ENCODE data around the gene ROCK1. TPM values are rescaled to one million over a fixed set of nuclear protein-coding genes. Genes with fewer than 3 reads are reported as not detected.

ROCK1 gene
- polyA plus RNA-seq, 1 of the 3 experiments (the other 2 are of a cell fraction) = 4.9 TPM

DNA sequence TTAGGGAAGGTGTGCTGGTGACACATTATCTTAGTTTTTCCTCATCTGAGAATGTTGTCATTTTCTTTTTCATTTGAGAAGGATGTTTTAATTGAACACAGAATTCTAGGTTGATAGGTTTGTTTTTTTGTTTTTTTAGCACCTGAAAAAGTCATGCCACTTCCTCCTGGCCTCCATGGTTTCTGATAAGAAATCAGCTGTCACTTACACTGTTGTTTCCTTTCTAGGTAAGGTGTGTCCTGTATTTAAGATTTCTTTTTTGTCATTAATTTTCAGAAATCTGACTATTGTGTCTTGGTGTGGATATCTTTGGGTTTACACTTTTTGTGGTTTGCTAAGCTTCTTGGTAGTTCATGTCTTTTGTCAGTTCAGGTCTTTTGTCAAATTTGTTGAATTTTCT lies 99.3 kb downstream of the ROCK1 start:
- TF ChIP-seq GABPA (IDR thresholded peaks at IDR 0.05; ENCODE audit: low read depth) (no peak), ELF1 (IDR thresholded peaks at IDR 0.05) (no peak), TCF12 (IDR thresholded peaks at IDR 0.05) (no peak), SMC3 (IDR thresholded peaks at IDR 0.05; ENCODE audit: low read depth, low read length) (no peak), JUND (IDR thresholded peaks at IDR 0.05) (no peak), GATA2 (CRISPR knock-in tag; IDR thresholded peaks at IDR 0.05) (no peak), RCOR1 (IDR thresholded peaks at IDR 0.05; ENCODE audit: low read length) (no peak), MXI1 (IDR thresholded peaks at IDR 0.05; ENCODE audit: low read depth, low read length) (no peak), FOXJ3 (CRISPR knock-in tag; IDR thresholded peaks at IDR 0.05) (no peak), EZH2phosphoT487 (IDR thresholded peaks at IDR 0.05; ENCODE audit: borderline replicate concordance, low read depth) (no peak), MEF2A (IDR thresholded peaks at IDR 0.05; ENCODE audit: borderline replicate concordance, low read depth) (no peak), NFIC (IDR thresholded peaks at IDR 0.05; ENCODE audit: borderline replicate concordance) (no peak)
- TF ChIP-seq, protein P1, sequence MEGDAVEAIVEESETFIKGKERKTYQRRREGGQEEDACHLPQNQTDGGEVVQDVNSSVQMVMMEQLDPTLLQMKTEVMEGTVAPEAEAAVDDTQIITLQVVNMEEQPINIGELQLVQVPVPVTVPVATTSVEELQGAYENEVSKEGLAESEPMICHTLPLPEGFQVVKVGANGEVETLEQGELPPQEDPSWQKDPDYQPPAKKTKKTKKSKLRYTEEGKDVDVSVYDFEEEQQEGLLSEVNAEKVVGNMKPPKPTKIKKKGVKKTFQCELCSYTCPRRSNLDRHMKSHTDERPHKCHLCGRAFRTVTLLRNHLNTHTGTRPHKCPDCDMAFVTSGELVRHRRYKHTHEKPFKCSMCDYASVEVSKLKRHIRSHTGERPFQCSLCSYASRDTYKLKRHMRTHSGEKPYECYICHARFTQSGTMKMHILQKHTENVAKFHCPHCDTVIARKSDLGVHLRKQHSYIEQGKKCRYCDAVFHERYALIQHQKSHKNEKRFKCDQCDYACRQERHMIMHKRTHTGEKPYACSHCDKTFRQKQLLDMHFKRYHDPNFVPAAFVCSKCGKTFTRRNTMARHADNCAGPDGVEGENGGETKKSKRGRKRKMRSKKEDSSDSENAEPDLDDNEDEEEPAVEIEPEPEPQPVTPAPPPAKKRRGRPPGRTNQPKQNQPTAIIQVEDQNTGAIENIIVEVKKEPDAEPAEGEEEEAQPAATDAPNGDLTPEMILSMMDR (IDR thresholded peaks at IDR 0.05) = no peak
- TF ChIP-seq, protein P2, sequence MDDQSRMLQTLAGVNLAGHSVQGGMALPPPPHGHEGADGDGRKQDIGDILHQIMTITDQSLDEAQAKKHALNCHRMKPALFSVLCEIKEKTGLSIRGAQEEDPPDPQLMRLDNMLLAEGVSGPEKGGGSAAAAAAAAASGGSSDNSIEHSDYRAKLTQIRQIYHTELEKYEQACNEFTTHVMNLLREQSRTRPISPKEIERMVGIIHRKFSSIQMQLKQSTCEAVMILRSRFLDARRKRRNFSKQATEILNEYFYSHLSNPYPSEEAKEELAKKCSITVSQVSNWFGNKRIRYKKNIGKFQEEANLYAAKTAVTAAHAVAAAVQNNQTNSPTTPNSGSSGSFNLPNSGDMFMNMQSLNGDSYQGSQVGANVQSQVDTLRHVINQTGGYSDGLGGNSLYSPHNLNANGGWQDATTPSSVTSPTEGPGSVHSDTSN (IDR thresholded peaks at IDR 0.05) = no peak
- TF ChIP-seq, protein P3, sequence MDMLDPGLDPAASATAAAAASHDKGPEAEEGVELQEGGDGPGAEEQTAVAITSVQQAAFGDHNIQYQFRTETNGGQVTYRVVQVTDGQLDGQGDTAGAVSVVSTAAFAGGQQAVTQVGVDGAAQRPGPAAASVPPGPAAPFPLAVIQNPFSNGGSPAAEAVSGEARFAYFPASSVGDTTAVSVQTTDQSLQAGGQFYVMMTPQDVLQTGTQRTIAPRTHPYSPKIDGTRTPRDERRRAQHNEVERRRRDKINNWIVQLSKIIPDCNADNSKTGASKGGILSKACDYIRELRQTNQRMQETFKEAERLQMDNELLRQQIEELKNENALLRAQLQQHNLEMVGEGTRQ (IDR thresholded peaks at IDR 0.05; ENCODE audit: borderline replicate concordance, low read depth, low read length) = no peak
- TF ChIP-seq, protein P4, sequence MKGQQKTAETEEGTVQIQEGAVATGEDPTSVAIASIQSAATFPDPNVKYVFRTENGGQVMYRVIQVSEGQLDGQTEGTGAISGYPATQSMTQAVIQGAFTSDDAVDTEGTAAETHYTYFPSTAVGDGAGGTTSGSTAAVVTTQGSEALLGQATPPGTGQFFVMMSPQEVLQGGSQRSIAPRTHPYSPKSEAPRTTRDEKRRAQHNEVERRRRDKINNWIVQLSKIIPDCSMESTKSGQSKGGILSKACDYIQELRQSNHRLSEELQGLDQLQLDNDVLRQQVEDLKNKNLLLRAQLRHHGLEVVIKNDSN (IDR thresholded peaks at IDR 0.05; ENCODE audit: borderline replicate concordance, low read depth) = no peak
- TF ChIP-seq, protein P5, sequence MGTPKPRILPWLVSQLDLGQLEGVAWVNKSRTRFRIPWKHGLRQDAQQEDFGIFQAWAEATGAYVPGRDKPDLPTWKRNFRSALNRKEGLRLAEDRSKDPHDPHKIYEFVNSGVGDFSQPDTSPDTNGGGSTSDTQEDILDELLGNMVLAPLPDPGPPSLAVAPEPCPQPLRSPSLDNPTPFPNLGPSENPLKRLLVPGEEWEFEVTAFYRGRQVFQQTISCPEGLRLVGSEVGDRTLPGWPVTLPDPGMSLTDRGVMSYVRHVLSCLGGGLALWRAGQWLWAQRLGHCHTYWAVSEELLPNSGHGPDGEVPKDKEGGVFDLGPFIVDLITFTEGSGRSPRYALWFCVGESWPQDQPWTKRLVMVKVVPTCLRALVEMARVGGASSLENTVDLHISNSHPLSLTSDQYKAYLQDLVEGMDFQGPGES (IDR thresholded peaks at IDR 0.05; ENCODE audit: low read depth, low read length) = no peak
- TF ChIP-seq, protein P6, sequence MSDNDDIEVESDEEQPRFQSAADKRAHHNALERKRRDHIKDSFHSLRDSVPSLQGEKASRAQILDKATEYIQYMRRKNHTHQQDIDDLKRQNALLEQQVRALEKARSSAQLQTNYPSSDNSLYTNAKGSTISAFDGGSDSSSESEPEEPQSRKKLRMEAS (IDR thresholded peaks at IDR 0.05; ENCODE audit: low read depth) = no peak
- TF ChIP-seq, protein P7, sequence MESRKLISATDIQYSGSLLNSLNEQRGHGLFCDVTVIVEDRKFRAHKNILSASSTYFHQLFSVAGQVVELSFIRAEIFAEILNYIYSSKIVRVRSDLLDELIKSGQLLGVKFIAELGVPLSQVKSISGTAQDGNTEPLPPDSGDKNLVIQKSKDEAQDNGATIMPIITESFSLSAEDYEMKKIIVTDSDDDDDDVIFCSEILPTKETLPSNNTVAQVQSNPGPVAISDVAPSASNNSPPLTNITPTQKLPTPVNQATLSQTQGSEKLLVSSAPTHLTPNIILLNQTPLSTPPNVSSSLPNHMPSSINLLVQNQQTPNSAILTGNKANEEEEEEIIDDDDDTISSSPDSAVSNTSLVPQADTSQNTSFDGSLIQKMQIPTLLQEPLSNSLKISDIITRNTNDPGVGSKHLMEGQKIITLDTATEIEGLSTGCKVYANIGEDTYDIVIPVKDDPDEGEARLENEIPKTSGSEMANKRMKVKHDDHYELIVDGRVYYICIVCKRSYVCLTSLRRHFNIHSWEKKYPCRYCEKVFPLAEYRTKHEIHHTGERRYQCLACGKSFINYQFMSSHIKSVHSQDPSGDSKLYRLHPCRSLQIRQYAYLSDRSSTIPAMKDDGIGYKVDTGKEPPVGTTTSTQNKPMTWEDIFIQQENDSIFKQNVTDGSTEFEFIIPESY (IDR thresholded peaks at IDR 0.05; ENCODE audit: borderline replicate concordance, low read depth) = no peak
- no peaks in the 10 kb centered on the region for H4K20me1 ChIP-seq (ENCODE audit: insufficient read depth)

More for the DNA sequence above, 99.3 kb downstream of the ROCK1 start:
- H3F3A ChIP-seq (replicated peaks; ENCODE audit: insufficient read depth) = no peaks in the 10 kb centered on the region
- no peaks in the 10 kb centered on the region for H3K4me1 ChIP-seq (ENCODE audit: control insufficient read depth in 1 of 2, insufficient read depth in 2 of 2, low read depth in 1 of 2, low read length in 1 of 2)
- peaks cover 56 to 85% of the 10 kb centered on the region in 2 experiments for H3K36me3 ChIP-seq (replicated peaks in 1 of 2; ENCODE audit: control insufficient read depth in 1 of 2, insufficient read depth in 2 of 2, low read length in 1 of 2)
- H3K4me3 ChIP-seq (ENCODE audit: low read depth in 2 of 2, low read length in 1 of 2) = no peak overlapping the region
- no peaks in the 10 kb centered on the region for H3K27me3 ChIP-seq (ENCODE audit: insufficient read depth)
- no peaks in the 10 kb centered on the region for H3K9me2 ChIP-seq
- CTCF ChIA-PET = no interaction called here
- no peak overlapping the region for H3K9ac ChIP-seq
- H2AFZ ChIP-seq (ENCODE audit: low read depth) = no peak overlapping the region
- POLR2A ChIA-PET = no interaction called here
- no peaks in the 10 kb centered on the region for H3K79me2 ChIP-seq (ENCODE audit: insufficient read depth)
- peaks cover 6% of the 10 kb centered on the region; the same call in 1 of the 2 replicates for H3K9me3 ChIP-seq
- no peak for DNase-seq
- H3K4me2 ChIP-seq = no peak overlapping the region
- no peak overlapping the region for H3K27ac ChIP-seq (ENCODE audit: low read depth in 2 of 2, low read length in 1 of 2)
